HepG2 (cell line): ENCODE results near the gene OMD.

Experiments used
- EZH2 ChIP-seq: conservative IDR thresholded peaks from 2 replicates; pipeline ENCODE4 v1.6.1; 2012; ENCODE audit warnings: mild to moderate bottlenecking, low read depth, low read length, moderate library complexity
- HNRNPLL ChIP-seq: fragments of 200-400 bp; formaldehyde crosslinking; IDR thresholded peaks from 2 replicates; pipeline ENCODE4 v1.6.1; 2017; ENCODE audit warnings: mild to moderate bottlenecking, low read depth, low read length; ENCODE audit not compliant: poor library complexity, severe bottlenecking
- NBN ChIP-seq: fragments of 450-650 bp; conservative IDR thresholded peaks from 2 replicates; pipeline ENCODE4 v1.6.1; 2017
- RAD21 ChIP-seq: fragments of 450-650 bp; formaldehyde crosslinking; IDR thresholded peaks from 2 replicates; pipeline ENCODE4 v1.5.0; 2020; ENCODE audit warnings: mild to moderate bottlenecking
- ZNF350 ChIP-seq: sonication (generic); formaldehyde crosslinking; IDR thresholded peaks from 2 replicates; pipeline ENCODE4 v1.4.0; 2020; ENCODE audit warnings: mild to moderate bottlenecking, low read depth, missing genetic modification reagents, borderline replicate concordance
- TF ChIP-seq, protein P1 (sequence below): conservative IDR thresholded peaks from 2 replicates; pipeline ENCODE4 v1.6.1; 2018; ENCODE audit warnings: missing genetic modification reagents

DNA sequence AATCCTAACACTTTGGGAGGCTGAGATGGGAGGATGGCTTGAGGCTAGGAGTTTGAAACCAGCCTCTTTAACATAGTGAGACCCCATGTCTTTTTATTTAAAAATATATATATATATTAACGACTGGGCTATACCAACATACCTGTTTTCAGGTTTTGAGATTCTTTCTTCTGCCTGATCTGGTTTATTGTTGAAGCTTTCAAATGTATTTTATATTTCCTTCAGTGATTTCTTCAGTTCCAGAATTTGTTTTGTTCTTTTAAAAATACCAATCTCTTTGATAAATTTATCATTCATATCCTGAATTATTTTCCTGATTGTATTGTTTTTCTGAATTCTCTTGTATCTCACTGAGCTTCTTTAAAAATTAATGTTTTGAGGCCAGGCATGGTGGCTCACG, 51.1 kb downstream of the OMD start:
- TF ChIP-seq EZH2 (no peak), ZNF350 (CRISPR knock-in tag) (no peak), NBN (no peak), RAD21 (no peak), HNRNPLL (no peak)
- TF ChIP-seq, protein P1, sequence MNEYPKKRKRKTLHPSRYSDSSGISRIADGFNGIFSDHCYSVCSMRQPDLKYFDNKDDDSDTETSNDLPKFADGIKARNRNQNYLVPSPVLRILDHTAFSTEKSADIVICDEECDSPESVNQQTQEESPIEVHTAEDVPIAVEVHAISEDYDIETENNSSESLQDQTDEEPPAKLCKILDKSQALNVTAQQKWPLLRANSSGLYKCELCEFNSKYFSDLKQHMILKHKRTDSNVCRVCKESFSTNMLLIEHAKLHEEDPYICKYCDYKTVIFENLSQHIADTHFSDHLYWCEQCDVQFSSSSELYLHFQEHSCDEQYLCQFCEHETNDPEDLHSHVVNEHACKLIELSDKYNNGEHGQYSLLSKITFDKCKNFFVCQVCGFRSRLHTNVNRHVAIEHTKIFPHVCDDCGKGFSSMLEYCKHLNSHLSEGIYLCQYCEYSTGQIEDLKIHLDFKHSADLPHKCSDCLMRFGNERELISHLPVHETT (CRISPR knock-in tag), result no peak
